HFF-Myc (cell line): ENCODE data around the gene FKBP7.

ENCODE experiments used
- DNase-seq: peaks from one replicate; pipeline ENCODE4 v3.0.0-alpha.2; 2011; ENCODE audit warnings: low read depth; ENCODE audit errors: extremely low read depth
- H3K4me3 ChIP-seq: replicated peaks from 2 replicates; pipeline ENCODE4 v1.5.1; 2011; ENCODE audit warnings: low read depth, mild to moderate bottlenecking, control low read depth, low read length
- TF ChIP-seq, protein P1 (sequence below): IDR thresholded peaks from 2 replicates; pipeline ENCODE4 v1.5.1; 2012; ENCODE audit warnings: mild to moderate bottlenecking, low read depth, low read length, control low read depth; ENCODE audit errors: missing control alignments

The FKBP7 gene

DNA sequence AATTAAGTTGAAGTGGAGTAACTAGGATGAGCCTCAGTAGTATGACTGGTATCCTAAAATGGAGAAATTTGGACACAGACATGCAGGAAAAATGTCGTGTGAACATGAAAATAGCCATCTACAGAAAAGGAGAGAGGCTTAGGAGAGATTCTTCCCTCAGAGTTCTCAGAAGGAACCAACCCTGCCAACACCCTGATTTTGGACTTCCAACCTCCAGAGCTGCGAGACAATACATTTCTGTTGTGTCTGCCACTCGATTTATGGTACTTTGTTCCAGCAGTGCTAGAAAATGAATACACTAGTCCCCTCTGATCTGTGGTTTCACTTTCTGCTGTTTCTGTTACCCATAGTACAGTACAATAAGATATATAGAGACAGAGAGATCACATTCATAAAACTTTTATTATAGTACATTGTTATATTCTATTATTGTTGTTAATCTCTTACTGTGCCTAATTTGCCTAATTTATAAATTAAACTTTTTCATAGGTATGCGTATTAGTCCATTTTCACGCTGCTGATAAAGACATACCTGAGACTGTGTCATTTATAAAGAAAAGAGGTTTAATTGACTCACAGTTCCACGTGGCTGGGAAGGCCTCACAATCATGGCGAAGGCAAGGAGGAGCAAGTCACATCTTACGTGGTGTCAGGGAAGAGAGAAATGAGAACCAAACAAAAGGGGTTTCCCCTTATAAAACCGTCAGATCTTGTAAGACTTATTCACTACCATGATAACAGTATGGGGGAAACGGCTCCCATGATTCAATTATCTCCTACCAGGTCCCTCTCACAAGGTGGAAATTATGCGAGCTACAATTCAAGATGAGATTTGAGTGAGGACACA is 43.1 kb upstream of the FKBP7 start:
- TF ChIP-seq, protein P1, sequence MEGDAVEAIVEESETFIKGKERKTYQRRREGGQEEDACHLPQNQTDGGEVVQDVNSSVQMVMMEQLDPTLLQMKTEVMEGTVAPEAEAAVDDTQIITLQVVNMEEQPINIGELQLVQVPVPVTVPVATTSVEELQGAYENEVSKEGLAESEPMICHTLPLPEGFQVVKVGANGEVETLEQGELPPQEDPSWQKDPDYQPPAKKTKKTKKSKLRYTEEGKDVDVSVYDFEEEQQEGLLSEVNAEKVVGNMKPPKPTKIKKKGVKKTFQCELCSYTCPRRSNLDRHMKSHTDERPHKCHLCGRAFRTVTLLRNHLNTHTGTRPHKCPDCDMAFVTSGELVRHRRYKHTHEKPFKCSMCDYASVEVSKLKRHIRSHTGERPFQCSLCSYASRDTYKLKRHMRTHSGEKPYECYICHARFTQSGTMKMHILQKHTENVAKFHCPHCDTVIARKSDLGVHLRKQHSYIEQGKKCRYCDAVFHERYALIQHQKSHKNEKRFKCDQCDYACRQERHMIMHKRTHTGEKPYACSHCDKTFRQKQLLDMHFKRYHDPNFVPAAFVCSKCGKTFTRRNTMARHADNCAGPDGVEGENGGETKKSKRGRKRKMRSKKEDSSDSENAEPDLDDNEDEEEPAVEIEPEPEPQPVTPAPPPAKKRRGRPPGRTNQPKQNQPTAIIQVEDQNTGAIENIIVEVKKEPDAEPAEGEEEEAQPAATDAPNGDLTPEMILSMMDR: no peak
- no peak for DNase-seq
- no peak overlapping the region for H3K4me3 ChIP-seq

- DNase-seq: no peak
- no peak overlapping the region for H3K4me3 ChIP-seq
- TF ChIP-seq, protein P1: no peak
These were observed 39.1 kb upstream of the FKBP7 start for GRCh38 chr2:178517496-178517895.

DNA sequence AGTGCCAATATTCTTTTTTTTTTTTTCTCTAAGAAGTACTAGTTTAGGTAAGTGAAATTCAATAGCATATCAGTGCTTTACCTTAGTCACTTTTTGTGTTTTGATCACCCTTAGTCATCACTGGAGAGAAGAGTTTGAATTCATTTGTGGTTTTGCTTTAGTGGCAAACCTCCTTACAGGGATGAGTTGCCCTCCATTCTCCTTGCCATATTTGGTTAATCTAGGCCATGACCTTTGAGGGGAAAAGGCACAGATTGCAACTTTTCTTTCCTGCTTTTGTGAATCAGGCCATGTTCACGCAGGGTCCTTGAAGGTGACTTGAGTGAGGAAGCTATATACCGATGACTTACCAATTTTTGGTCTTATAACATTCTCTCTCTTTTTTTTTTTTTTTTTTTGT is 36.3 kb upstream of the FKBP7 start:
- H3K4me3 ChIP-seq: no peak overlapping the region
- TF ChIP-seq, protein P1: no peak
- peak; percentile 11 for DNase-seq

DNA sequence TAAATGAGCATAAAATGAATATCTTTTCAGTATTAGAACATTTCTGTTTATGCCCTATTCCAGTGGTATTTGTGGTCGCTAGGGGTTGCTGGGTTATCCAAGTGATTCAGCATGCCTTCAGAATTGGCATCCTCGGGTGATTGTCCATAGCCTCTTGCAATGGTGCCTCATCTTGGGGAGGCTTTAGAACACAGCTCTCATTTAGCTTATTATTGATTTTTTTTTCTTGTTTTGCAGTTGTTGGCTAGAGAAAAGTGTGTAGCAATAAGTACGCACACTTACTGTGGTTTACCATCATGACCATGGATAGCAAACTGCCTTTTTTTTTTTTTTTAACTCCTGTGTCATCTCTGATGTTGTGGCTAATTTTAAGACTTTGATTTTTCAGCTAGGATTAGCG is 35.5 kb upstream of the FKBP7 start:
- no peak for DNase-seq
- TF ChIP-seq, protein P1: no peak
- no peak overlapping the region for H3K4me3 ChIP-seq

GRCh38 chr2:178512484-178512883 is 34.1 kb upstream of the FKBP7 start:
- H3K4me3 ChIP-seq: no peak overlapping the region
- TF ChIP-seq, protein P1: no peak

GRCh38 chr2:178510384-178510783 is 32.0 kb upstream of the FKBP7 start:
- H3K4me3 ChIP-seq: no peak overlapping the region
- TF ChIP-seq, protein P1: no peak
- no peak for DNase-seq

More at GRCh38 chr2:178512484-178512883, 34.1 kb upstream of the FKBP7 start:
- no peak for DNase-seq

GRCh38 chr2:178508646-178509045 is 30.2 kb upstream of the FKBP7 start:
- DNase-seq: no peak
- no peak overlapping the region for H3K4me3 ChIP-seq
- TF ChIP-seq, protein P1: no peak
